Inflammatory macrophage treated with lipopolysaccharide for 4 hours (primary cell): ENCODE data around the gene ZNF778.
A peak's percentile ranks its signal among the peaks of the same experiment; 100 is the strongest.
"Not testable (repeated sequence)": the region's sequence is repeated elsewhere in the genome, so short reads cannot be mapped to it uniquely, and the experiment has no call there.

Experiments
- DNase-seq: peaks from one replicate; pipeline ENCODE4 v3.0.0-alpha.2; 2020

The ZNF778 gene

DNA sequence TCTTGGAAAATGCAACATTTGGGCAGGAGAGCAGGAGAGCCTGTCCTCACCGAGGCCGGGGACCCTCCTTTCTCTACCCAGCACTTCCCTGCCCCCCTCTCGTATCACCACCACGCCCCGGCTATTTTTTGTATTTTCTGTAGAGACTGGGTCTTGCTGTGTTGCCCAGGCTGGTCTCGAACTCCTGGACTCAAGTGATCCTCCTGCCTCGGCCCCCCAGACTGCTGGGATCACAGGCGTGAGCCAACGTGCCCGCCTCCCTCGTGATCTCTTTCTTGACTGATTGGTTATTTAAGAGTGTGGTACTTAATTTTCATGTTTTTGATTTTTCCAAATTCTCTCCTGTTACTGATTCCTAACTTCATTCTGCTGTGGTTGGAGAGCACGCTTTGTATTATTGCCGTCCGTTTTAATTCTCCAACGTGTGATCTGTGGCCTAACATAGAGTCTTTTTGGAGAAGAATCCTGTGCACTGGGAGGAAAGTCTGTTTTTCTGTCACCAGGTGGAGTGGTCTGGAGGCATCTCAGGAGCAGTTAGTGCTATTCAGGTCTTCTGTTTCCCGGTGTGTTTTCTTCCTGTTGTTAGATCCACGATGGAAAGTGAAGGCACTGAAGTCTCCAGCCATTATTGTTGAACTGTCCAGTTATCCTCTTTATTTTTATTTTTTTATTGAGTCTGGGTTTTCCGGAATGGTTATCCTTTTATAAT lies 40.4 kb downstream of the ZNF778 start:
- no peak for DNase-seq

DNA sequence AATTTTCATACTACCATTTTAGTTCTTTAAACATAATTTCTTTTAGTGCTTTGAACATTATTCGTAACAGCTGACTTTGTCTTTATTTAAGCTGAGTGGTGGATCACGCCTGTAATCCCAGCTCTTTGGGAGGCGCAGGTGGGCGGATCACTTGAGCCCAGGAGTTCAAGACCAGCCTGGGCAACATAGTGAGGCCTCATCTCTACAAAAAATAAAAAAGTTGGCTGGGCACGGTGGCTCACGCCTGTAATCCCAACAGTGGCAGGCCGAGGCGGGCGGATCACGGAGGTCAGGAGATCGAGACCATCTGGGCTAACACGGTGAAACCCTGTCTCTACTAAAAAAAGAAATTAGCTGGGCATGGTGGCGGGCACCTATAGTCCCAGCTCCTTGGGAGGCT lies 42.4 kb downstream of the ZNF778 start:
- DNase-seq: not testable (repeated sequence)

- no peak for DNase-seq
These were observed 44.4 kb downstream of the ZNF778 start for GRCh38 chr16:89261691-89262563.

- no peak for DNase-seq
These were observed 47.5 kb downstream of the ZNF778 start for GRCh38 chr16:89264800-89265550.

GRCh38 chr16:89265647-89266046 lies 48.1 kb downstream of the ZNF778 start:
- DNase-seq: no peak

GRCh38 chr16:89266521-89267134 lies 49.1 kb downstream of the ZNF778 start:
- no peak for DNase-seq

- not testable (repeated sequence) for DNase-seq
These were observed 50.2 kb downstream of the ZNF778 start for GRCh38 chr16:89267746-89268145.

GRCh38 chr16:89268585-89268984 lies 51.1 kb downstream of the ZNF778 start:
- DNase-seq: no peak

DNA sequence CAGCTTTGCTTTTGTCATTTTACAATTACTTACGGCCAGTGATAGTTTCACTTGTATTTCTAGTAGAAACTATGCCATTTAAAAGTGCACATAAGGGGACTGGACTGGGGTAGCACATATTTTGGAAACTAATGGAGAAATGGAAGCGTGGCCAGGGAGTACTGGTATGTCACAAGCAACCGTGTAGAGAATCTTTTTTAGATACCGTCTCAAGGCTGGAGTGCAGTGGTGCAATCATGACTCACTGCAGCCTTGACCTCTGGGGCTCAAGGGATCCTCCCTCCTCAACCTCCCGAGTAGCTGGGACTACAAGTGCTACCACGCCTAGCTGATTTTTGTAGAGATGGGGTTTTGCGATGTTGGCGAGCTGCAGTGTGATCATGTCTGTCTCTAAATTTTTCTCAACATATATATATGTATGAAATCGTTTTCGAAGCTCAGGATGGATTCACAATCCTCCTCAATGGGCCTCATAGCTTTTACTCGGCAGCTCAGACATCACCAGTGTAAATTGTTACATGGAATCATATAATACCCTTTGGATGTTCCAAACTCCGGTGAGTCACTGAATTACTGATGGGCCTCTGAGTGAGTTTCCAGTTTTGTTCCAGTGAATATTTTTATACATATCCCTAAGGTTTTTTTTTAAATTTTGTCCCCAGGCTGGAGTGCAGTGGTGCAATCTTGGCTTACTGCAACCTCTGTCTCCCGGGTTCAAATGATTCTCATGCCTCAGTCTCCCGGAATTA lies 51.7 kb downstream of the ZNF778 start:
- DNase-seq: peak; percentile 25

- no peak for DNase-seq
These were observed 52.5 kb downstream of the ZNF778 start for GRCh38 chr16:89269805-89270665.

- no peak for DNase-seq
These were observed 53.3 kb downstream of the ZNF778 start for GRCh38 chr16:89270666-89271345.

- no peak for DNase-seq
These were observed 55.1 kb downstream of the ZNF778 start for GRCh38 chr16:89272631-89273030.

- no peak for DNase-seq
These were observed 56.4 kb downstream of the ZNF778 start for GRCh38 chr16:89273741-89274472.

DNA sequence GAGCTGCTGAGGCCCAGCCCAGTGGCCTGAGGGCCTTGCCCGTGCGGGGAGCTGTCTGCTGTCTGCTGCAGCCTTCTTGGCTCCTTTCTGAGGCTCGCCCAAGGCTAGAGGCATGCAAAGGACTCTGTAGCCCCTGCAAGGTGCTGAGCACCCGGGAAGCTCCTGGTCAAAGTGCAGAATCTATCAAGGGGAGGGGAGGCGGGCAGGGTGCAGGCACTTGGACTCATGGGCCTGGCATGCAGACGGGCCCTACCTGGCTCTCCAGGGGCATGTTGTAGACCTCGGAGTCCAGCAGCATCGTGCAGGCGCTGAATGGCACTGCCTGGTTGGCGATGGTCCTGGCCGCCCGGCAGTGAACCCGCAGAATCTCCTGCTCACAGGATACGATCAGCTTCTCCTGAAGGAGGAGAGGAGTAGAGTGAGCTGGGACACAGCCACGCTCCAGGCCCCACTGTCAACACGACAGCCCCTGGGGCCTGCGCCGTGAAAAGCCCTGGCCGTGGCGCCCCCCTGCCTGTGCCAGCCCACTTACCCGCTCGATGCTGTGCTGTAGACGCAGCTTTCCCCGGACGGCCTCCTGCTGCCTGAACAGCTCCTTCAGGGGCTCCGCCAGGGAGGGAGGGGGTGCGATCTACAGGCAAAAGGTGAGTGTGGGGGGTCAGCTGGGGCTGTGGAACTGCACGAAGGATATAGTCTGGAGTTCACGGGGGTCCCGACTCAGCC lies 57.2 kb downstream of the ZNF778 start:
- no peak for DNase-seq

GRCh38 chr16:89275284-89275584 lies 57.7 kb downstream of the ZNF778 start:
- DNase-seq: no peak

GRCh38 chr16:89275837-89276720 lies 58.6 kb downstream of the ZNF778 start:
- no peak for DNase-seq

GRCh38 chr16:89277049-89277448 lies 59.5 kb downstream of the ZNF778 start:
- DNase-seq: no peak

DNA sequence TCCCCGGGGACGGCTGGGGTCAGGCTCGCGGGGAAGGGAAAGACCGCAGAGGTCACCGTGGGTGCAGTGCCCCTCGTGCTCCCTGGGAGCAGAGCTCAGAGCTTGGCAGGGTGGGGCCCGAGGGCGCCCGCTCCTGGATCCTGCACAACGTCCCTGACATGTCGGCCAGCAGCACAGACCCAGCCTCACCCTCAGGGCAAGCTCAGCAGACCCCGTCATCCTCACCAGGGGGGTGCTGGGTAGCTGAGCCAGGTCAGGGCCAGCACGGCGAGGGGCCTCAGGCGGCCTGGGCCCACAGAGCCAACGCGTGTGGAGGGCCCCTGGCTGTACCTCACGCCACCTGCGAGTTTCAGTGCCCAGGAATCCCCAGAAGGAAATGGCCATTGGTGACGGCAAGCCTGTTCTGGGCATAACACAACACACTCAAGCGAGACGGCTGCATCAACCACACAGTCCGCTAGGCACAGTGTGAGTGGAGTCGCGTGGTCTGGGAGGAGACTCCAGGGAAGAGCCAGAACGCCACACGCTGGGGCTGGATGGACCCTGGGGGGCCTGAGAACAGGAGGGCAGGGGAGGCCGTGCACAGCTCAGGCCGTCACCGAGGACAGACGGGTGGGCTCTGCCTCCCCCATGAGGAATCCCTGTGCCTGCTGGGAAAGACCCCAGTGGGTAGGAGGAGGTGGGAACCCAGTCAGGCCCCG lies 60.3 kb downstream of the ZNF778 start:
- no peak for DNase-seq
